Stimulated activated CD8-positive, alpha-beta memory T cell treated with anti-CD3 and anti-CD28 coated beads, Interleukin-15, amount 100 ng/mL, for 48 hours (primary cell): ENCODE measurements around the gene COG2.
"Not testable (repeated sequence)": the region's sequence is repeated elsewhere in the genome, so short reads cannot be mapped to it uniquely, and the experiment has no call there.

ENCODE experiments used
- DNase-seq, 2 donors: peaks; one replicate each; pipeline ENCODE4 v3.0.0-alpha.2; 2020; ENCODE audit warnings: low read depth in 2 of 2

The COG2 gene

DNA sequence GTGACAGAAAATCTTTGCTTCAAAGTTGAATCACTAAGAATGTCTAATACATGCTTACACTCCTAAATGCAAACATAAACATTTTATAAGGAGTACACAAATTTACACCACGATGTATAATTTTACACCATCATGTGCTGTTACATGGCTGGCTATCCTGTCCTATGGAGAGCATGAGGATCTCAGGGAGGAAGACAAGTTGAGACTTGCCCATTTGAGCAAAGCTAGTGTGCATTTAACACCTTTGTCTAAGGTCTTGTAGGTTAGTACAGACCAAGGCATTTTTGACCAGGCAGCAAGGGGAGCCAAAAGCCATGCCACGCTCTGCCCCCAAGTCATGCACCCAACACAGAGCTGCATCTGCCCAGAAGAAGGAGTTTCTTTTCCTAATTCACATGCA, 14.5 kb upstream of the COG2 start:
- DNase-seq = no peak

DNA sequence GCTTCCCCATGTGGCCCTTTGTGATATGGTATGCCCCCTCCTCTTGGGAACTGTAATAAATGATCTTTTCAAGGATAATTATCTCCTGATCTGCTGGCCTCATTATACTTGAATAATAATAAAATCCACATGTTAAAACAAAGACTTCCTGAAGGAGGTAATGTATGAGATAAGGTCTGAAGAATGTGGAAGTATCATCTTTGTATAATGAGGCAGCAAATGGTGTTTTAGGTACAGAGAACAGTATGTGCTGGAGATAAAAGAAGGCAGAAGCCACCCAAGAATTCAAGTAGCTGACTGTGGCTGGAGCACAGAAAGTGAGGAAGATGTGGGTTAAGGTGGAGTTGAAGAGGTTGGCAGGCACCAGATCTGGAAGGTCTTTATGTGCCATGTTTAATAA, 12.8 kb upstream of the COG2 start:
- no peak for DNase-seq

DNA sequence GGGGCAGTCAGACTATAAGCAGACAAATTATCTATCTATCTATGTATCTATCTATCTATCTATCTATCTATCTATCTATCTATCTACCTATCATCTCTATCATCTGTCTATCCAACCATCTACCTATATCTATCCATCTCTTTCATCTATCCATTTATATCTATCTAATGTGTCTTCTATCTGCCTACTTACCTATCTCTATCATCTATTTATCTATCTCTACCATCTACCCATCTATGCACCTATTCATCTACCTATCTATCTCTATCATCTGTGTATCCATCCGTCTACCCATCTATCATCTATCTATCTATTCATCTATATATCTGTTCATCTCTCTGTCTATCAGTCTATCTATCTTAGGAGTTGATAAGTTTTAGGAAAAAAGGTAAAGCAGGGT, 10.8 kb upstream of the COG2 start:
- no peak for DNase-seq

DNA sequence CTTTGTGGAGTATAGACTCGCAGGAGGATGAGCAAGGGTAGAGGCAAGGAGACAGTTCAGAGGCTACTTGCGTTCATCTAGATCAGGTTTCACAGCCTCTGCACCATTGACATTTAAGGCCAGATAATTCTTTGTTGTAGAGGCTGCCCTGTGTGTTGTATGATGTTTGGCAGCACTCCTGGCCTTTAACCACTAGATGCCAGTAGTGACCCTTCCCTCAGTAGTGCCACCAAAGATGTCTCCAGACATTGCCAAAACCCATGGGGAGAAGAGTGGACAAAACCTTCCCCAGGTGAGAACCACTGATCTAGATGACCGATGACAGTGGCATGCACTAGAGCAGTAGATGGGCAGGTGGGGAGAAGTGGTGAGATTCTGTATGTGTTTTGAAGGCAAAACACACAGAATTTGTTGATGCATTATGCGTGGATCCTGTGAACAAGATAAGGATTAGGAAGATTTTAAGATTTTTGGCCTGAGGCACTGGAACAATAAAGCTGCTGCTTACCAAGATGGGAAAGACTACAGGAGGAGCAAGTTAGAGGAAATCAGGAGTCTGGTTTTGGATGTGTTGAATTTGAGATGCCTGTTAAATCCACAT, 9.9 kb upstream of the COG2 start:
- no peak for DNase-seq

DNA sequence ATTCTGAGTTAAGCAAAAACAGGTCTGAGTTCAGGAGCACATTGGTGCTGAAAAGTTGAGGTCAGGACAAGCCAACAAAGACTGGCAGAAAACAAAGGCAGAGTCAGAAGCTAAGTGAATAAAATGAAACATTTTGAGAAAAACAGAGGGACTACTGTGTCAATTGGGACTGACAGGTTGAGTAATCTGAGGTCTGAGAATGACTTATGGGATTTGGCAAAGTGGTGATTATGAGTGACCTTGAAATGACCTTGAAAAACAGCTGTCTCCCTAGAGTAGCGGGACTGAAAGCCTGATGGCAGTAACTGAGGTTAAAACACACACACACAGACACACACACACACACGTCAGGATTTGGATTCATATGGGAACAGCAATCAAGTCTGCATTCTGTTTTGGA, 8.8 kb upstream of the COG2 start:
- no peak for DNase-seq

DNA sequence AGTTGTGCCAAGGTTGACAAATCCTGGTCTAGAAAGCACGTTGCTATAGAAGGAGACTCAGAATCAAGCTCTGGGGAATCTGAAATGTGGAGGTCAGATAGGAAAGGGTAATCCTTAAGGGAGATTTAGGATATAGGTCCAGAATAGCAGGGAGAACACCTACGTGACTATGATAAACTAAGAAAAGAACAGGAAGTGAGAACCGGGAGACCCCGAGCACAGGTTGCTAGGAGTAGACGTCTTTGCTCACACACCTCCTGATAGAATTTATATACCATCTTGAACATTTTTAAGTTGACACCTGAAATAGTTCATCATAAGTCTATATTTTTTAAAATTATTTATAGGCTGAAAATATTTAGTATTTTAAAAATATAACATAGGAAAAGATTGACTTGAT, 7.9 kb upstream of the COG2 start:
- DNase-seq = no peak

DNA sequence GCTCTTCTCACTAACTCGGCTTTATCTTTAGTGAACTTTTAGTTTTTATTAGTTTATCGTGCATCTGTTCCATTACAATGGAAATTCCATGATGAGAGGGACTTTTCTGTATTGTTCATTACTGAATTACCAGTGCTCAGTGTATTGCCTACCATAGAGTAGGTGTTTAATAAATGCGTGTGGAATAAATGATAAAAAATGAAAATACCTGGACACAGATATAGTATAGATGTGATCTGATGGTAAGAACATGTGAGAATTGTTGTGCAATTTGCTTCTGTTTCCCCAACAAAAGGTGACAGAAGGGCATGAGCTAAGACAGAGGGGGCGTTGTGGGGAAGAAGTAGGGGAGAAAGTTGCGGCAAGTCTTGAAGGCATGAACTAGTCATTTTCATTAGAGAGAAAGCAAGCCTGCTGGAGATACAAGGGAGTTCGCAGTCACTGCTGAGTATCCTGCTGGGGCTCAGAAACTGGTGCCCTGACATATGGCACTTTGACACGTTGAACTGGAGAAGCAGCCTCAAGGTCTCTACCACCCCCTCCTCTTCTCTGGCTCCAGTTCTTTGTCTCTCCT, 5.6 kb upstream of the COG2 start:
- DNase-seq = peak in 1 of 2 donors; percentile 28

DNA sequence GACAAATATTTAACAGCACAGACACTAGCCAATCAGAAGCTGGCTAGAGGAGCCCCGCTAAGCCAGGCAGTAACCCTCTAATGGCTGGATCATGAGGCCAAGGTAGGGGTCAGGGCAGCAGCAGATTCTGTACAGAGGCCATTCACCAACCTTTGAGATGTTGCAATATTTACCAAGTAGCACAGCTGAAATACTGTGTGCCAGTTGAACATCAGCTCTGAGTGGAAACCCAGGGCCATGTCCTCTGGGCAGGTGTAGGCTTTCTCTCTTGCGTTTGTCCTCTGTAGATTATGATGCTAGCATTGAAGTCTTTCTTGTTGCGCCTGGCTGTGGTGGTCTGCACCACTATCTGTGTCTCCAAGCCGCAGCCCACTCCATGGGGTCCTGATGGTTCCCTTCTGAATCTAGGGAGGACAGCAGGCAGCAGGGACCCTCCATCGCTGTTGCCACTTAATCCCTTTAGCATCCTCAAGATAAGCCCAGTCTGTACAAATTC, 2.5 kb upstream of the COG2 start:
- no peak for DNase-seq

DNA sequence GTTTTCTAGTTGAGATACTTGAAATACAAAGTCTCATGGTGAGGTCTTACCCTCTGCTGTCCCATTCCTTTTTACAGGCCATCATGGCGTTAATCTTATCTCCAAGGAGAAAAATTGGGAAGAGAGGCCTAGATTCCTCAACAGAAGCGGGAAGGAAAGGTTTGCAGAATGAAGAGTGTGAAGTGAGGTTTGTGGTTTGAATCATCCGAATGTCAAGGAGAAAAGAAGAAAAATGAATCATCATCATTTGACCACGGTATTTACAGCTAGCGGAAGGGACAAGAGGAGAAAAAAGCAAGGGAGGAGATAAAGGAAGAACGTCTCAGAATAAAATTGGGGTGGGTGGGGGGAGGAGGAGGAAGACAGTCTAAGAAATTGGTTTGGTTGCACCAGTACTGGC, 935 bp upstream of the COG2 start:
- no peak for DNase-seq

DNA sequence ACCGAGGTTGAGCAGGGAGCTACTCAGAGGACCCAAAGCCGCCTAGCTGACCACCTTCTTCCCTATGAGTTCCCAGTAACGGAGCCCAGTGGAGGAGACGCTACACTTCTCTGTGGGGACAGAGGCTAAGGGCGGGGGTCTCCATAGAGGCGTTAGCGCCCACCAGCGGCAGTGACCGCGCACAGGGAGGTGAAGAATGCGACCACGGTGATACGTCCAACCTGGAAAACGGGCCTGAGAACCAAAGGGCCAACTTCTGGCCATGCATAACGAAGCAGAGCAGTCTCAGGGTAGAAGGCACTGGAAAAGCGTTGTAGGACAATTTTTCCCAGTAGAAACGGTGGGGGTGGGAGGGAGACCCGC, 400 bp upstream of the COG2 start:
- DNase-seq = no peak

DNA sequence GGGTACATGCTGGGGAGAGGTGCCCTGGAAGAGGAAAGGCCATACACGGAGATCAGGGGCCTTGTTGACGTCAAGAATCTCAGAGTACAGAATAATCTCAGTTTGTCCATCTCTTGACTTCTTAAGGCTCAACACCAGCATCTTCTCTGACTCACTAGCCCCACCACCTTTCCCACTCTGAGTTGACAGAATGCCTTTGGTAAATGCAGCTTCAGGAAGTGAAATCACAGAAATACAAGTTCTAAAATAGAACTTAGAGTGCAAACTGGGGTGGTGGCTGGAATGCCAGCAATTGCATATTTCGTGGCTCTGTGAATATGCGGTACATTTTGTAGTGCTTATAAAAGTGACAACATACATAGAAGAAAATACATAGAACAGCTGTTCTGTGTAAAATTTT, 1.6 kb downstream of the COG2 start:
- no peak for DNase-seq

DNA sequence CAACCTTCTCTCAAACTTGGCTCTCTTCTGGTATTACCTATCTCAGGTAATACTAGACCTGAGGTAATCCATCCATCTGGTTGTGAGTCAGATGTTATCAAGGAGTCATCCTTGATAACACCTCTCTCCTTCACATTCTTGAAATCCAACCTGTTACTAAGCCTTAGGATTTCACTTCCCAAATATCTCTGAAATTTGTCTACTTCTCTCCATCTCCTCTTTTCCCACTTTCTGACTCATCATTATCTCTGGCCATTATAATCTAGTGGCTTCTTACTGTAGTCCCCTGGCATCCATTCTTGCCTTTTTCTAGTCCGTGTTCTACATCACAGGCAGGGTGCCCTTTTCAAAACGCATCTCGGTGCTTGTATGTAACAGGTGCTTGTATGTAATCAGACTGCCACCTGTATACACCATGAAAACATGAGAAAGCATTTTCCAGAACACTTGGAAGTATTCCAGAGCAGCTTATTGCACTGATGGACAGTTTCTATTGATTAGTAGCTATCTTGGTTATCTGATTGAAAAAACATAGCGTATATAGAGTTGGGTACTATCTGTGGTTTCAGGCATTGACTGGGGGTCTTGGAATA, 4.5 kb downstream of the COG2 start:
- DNase-seq = no peak

DNA sequence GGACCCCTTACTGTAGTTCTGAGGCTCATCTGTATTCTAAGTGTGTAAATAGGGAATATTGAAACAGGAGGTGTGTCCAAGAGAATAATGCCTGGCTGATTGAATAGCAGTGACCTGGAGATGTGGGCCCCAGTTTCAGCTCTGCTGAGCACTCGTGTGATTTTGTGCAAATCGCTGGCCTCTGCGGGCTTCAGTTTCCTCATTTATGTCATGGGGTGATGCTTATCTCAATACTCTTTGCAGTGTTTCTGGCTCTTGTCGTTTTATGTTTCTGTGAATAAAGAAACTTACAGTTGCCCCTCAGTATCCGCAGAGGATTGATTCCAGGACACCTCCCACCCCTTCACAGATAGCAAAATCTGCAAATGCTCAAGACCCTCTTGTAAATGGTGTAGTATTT, 5.0 kb downstream of the COG2 start:
- DNase-seq = no peak

DNA sequence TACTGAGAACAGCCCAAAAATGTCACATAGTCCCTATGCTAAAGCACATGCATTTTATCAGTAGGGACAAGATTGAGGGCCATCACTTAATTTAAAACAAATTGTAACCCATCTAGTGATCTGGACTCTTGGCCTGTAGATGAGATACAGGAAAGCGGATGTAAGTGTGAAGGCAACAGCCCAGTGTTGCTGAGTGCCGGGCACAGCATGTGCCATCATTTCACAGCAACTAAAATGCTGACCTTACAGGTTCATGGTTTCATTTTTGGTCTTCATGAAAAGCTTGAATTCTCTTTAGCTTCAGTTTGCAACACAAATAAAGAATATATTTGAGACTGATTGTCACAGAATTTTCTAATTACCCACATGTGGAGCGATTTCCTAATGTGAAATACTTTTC, 5.8 kb downstream of the COG2 start:
- DNase-seq = no peak

DNA sequence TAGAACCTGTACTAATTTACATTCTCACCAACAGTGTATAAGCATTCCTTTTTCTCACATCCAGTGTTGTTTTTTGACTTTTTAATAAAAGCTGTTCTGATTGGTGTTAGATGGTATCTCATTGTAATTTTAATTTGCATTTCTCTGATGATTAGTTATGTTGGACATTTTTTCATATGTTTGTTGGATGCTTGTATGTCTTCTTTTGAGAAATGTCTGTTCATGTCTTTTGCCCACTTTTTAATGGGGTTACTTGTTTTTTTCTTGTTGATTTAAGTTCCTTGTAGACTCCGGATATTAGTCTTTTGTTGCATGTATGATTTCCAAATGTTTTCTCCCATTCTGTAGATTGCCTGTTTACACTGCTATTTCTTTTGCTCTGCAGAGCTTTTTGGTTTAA, 8.0 kb downstream of the COG2 start:
- DNase-seq = no peak

DNA sequence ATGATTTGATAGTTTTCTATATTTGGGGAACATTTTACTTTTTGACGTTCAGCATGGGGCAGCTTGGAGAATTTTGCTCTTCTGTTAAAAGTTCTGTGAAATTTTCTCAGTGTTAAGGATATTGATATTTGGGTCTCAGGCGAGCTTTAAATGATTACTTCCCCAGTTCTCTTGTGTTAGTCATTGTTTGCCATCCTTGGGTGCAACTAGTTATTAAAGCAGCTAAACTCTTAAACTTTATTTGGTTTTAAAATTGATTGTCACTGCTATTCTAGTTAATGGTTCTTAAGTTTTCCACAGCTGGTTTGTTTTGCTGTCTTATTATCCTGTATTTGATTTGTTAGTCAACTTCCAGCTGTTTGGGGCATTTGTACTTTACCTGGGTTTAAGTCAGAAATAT, 9.0 kb downstream of the COG2 start:
- DNase-seq = no peak

DNA sequence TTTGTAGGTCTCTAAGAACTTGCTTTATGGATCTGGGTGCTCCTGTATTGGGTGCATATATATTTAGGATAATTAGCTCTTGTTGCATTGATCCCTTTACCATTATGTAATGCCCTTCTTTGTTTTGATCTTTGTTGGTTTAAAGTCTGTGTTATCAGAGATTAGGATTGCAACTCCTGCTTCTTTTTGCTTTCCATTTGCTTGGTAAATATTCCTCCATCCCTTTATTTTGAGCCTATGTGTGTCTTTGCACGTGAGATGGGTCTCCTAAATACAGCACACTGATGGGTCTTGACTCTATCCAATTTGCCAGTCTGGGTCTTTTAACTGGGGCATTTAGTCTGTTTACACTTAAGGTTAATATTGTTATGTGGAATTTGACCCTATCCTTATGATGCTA, 14.4 kb downstream of the COG2 start:
- not testable (repeated sequence) for DNase-seq

DNA sequence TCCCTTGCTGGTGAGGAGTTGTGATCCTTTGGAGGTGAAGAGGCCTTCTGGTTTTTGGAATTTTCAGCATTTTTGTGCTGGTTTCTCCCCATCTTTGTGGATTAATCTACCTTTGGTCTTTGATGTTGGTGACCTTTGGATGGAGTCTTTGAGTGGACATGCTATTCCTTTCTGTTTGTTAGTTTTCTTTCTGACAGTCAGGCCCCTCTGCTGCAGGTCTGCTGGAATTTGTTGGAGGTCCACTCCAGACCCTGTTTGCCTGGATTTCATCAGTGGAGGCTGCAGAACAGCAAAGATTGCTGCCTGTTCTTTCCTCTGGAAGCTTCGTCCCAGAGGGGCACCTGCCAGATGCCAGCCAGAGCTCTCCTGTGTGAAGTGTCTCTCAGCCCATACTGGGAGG, 15.8 kb downstream of the COG2 start:
- DNase-seq = not testable (repeated sequence)

DNA sequence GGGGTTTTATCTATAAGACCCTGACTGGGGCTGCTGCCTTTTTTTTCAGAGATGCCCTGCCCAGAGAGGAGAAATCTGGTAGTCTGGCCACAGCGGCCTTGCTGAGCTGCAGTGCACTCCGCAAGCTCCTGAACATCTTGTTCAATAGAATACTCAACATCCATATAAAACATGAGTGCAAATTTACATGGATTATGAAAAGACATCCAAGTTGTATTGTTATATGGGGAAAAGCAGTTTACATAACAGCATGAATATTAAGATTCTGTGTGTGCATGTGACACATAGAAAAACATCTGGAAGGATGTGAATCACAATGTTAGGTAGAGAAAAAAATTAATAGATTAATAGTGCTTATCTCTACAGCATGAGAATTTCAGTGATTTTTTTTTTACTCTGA, 16.4 kb downstream of the COG2 start:
- DNase-seq = no peak

DNA sequence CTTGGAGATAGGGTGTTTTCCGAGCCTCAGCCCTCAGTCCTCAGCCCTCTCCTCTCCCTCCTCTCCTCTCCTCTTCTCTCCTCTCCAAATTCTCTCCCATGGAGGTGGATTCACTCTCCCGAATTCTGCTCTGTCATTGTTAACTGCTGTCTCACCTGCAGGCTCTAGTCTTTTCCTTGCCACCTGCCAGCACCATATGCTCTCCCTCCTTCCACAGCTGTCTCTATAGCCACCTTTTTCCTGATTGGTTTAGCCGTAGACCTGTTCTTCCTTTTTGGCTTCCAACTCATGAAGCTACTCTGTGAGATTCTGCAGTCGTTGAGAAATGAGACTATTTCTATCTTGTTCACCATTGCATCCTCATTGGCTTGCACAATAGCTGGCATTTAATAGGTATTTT, 19.7 kb downstream of the COG2 start:
- DNase-seq = no peak

DNA sequence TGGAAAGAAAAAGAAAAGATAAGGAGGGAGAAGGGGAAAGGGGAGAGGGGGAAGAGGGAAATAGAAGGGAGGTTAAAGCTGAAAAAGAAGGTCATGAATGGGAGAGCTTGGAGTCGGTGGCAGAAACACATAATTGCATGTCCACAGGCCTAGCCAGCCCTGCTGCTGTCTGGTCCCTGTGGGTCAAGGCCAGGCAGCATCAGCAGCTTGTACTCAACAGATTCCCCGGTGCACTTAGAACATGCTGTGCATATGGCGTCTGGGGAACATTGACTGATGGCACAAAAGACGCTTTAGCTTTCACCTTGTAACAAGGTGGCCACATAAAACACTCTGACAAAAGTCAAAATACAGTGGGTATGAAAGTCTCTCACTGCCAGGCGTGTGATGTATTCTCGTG, 25.9 kb downstream of the COG2 start:
- DNase-seq = no peak

DNA sequence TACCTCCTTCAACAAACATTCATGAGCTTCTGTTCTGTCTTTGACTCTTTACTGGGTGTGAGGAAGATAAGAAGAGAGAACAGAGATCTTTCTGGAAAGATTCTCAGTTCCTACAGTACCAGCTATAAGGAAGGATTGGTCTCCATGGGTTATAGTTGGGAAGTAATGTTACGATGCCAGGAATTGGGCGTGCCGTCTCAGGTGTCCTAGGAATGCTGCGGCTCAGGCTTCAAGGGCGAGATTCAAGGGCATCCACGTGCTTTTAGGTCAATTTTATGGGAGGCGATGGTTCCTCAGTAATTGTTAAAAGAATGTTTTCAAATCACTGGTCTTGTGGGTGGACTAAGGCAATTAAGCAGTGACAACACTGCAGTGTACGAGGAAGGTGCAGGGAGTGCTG, 27.3 kb downstream of the COG2 start:
- DNase-seq = no peak

DNA sequence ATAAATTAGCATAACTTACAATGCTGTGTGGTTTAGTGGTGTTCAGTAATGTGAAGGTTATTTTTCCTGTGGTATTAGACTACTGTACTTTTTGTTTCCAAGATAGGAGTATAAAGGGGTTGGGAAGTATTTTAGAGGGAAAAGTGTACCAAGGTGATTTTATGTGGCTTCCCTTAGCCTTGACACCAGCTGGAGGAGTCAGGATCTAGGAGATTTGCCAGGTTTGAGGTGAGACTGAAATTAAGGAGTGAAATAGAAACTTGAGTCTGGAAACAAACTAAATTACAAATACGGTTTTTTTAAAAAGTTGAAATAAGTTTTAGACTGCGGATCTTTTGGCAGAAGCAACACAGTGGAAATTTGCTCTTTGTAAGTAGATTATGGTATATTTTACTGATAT, 32.3 kb downstream of the COG2 start:
- DNase-seq = no peak

DNA sequence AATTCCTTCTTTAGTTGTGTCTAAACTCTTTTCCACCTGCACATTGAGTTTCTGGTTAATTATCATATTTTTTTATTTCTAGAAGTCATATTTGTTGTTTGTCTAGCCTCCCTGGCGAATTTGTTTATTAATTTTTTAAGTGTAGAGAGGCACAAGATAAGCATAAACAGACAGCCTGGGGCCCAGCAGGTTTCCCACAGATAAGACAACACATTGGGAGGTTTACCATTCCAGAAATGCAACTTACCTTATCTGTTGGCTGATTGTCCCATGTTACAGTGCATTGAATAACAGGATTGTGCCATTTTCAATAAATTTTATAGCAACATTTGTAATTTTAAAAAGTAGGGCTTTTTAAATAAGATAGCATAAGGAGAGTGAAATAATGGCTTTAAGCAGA, 34.9 kb downstream of the COG2 start:
- no peak for DNase-seq
